HG03460 (cell line): Measurements from ENCODE around the gene C2CD3.
"Not testable (repeated sequence)": the region's sequence is repeated elsewhere in the genome, so short reads cannot be mapped to it uniquely, and the experiment has no call there.

Experiments used
- ATAC-seq: cut with Tn5 transposase; IDR thresholded peaks from one replicate; pipeline ENCODE4 v1.9.1; 2021; ENCODE audit not compliant: unreplicated experiment

C2CD3 gene

DNA sequence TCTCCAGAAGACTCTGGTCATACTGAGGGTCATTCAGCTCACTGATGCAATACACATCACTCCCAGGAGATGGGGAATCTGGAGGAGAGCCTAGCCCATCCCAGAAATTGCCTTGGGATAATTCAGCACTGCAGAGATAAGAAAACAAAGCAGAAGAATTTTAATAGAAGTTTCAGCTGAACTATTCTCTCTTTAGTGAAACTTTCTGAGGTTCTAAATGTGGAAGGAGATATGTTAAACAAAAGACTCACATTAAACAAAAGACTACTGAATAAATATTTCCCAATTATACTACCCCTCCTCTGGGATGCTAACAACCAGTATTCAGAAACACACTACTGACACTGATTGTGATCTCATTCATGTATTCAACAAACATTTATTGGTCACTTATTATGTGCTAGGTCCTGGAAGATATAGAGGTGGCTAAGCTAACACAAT, 47.8 kb downstream of the C2CD3 start:
- ATAC-seq = no peak

DNA sequence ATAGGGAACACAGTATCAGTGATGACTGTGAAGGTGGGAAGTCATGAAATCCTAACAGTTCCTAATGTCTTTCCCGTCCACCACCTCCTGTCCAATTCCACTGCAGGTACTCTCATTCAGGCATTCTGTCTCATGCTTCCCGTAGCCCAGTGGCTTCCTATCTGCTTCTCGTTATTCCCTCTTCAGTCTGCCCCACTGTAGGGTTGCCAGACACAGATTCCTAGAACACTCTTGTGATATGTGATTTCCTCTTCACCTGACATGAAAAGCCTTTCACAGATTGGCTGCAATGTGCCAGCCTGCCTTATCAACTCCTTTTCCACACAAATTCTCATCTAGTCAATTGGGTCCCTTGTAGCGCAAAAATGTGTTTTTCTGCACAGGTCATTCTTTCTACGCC, 49.0 kb downstream of the C2CD3 start:
- no peak for ATAC-seq

GRCh38 chr11:74120260-74121035, 50.4 kb downstream of the C2CD3 start:
- not testable (repeated sequence) for ATAC-seq

GRCh38 chr11:74116719-74117118, 54.1 kb downstream of the C2CD3 start:
- ATAC-seq = no peak

GRCh38 chr11:74112877-74113276, 57.9 kb downstream of the C2CD3 start:
- no peak for ATAC-seq

- ATAC-seq = no peak
Measured at GRCh38 chr11:74106124-74106523, 64.7 kb downstream of the C2CD3 start.

DNA sequence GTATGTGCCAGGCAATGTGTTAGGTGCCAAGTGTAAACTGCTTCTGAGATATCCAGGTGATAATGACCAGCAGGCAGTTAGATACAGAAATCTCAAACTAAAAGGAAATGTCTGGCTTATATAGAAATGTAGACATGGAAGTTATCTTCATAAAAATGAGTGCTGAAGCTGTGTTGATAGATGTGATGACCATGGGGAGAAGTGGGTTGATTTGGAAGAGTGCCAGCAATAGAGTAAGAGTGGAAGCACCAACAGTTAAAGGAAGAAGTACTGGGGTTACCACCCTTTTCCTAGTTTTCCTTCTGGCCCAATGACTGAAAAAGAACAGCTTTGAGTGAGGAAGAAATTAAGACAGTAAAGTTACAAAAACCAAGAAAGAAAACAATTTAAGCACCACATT, 68.5 kb downstream of the C2CD3 start:
- ATAC-seq = no peak

DNA sequence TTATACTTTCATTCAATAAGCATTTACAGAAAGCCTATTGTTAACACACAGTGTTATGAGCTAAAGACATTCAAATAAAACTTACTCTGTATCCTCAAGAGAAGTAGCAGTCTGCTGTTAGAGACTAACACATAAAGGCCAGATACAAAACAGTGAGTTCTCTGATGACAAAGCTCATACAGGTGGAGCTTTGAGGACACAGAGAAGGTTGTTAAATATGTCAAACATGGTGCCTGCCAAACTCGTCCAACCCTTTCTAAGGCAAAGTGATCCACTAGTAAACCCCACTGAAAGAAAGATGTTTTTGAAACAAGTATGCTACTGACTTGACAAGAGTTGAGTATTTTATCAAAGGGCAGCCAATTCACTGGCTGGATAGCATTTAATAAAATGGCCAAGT, 70.1 kb downstream of the C2CD3 start:
- ATAC-seq = no peak

DNA sequence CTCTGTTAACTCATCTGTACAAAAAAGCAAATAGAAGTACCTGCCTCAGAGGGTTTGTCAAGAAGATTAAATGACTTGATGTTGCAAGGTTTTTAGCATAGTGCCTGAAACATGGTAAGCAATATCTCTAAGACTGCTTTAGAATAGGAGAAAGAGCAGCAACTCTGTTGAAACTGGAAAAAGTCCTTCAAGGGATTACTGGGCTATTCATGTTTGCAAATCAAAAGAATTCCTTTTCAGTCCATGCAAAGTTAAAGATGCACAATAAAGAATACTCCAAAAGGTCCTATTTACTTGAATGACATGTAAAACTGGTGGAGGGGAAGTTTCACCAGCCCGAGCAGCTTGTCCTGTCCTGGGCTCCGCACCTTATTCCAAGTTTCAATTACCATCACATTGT, 70.6 kb downstream of the C2CD3 start:
- ATAC-seq = no peak

DNA sequence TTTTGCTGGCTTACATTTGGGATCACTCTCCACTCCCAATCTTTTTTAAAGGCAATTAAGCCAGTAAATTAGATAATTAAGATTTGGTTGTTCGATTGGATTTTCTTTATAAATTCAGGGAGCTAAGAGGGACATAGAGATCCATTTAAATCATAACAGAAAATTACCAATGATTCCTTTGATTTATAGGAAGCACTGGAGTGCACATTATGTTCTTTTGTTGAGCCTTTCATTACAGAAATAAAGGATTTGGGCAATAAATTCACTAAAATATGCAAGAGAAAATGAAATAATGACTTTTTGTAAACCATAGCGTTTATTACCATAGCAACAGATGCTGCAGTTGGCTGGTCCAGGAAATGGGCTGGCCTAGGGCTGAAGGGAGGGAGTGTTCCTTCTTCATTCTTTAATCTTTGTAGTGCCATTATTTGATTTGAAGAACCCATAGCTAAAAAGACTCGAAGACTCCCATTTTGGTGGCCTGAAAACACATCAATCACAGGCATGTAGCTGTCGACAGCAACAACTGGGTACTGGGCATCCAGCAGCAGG, 73.0 kb downstream of the C2CD3 start:
- ATAC-seq = no peak

DNA sequence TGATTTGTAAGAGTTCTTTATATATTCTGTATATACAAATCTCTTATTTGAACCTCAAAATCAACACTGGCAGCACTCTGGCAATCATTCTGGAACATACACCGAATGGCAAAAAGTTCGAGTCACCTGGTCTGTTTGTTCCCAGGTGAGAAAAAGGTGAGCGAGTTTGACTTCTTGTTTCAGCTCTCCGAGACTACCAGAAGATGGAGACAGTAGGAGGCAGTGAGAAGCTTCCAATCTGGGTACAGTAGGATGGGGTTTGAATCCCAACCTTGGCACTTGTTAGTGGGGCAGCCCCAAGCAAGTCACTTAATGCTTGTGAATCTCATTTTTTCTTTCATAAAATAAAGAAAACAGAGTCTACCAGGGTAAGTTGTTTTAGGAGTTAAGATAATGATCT, 76.4 kb downstream of the C2CD3 start:
- ATAC-seq = no peak

DNA sequence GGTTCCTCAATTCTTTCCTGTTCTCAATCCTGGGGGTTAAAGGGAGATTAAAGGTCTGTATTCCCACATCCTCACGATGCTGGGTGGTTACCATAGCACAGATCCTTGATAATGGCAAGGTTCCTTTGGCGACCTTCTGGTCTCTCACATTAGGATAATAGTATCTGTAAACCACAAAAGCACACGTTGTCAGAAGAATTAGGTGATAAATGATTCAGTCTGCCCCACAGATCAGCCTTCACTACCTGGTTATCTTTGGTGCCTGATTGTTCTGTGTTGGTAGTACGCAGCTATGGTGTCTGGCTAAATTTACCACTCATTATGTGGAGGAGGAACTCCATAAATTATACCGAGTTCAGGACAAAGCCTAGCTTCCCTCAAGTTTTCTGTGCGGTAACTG, 78.4 kb downstream of the C2CD3 start:
- no peak for ATAC-seq

- no peak for ATAC-seq
Measured at GRCh38 chr11:74091549-74091948, 79.3 kb downstream of the C2CD3 start.

DNA sequence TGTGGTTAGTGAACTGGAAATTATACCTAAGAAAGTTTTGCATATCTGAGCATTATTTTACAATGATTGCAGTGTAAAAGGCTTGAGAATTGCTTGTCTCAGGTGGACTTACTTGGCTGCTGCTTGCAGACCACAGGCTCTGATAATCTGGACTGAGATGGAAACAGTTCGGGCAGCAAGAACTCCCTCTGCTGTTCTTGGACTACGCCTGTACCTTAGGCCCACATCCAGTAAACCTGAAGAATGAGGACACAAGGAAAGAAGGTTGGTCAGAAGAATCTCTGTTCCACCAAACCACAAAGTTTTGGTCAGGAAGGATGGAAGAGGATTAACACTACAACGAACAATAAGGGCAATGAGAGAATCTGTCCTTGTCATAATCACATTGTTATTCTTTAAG, 80.1 kb downstream of the C2CD3 start:
- ATAC-seq = no peak

DNA sequence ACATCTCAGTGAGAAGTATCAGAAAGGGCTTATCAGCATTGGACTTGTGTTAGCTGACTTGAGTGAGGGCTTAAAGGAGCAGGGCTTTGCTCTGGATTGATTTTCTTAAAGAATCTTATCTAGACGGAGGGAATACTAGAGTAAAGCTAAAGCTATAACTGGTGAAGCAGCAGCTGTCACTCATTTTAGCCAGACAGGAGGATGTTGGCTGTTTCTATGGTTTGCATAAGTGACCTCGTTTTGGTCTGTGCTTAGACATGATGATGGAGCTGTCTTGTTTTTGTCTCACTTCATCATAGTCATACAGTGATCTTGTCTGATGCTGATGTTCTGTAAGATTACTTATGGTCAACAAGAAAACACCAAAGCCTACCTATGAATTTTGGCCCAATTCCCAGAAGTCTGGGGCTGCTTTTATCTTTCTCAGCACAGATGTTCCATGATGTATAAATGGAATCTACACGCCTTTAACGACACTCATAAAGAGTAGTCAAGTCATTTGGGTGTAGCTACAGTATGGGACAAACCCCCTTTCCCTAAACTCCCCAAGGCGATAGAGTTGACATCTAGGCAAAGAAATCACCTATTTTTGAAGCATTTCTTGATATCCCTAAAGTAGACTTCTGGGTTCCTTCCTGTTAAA, 84.4 kb downstream of the C2CD3 start:
- ATAC-seq = no peak

- ATAC-seq = no peak
Measured at GRCh38 chr11:74085542-74085892, 85.3 kb downstream of the C2CD3 start.

GRCh38 chr11:74084796-74085541, 85.8 kb downstream of the C2CD3 start:
- ATAC-seq = no peak

DNA sequence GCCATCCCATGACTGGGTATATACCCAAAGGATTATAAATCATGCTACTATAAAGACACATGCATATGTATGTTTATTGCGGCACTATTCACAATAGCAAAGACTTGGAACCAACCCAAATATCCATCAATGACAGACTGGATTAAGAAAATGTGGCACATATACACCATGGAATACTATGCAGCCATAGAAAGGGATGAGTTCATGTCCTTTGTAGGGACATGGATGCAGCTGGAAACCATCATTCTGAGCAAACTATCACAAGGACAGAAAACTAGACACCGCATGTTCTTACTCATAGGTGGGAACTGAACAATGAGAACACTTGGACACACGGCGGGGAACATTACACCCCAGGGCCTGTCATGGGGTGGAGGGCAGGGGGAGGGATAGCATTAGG, 86.9 kb downstream of the C2CD3 start:
- not testable (repeated sequence) for ATAC-seq

DNA sequence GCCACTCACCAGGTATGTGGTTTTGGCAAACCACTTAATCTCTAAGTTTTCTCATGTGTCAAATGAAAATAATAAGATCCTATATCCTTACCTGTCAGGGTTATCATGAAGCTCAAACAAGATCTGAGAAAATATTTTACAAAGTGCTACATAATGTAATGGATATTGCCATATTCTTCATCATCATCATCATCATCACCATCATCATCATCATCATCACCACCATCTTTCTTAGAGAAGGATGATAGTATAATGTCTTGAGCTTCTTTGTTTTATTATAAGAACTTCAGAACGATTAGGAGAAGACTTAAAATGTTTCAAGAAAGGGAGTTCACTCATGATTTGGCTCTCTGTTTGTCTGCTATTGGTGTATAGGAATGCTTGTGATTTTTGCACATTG, 89.4 kb downstream of the C2CD3 start:
- no peak for ATAC-seq

GRCh38 chr11:74077193-74077592, 93.6 kb downstream of the C2CD3 start:
- ATAC-seq = no peak

GRCh38 chr11:74072721-74073120, 98.1 kb downstream of the C2CD3 start:
- no peak for ATAC-seq

GRCh38 chr11:74072286-74072685, 98.5 kb downstream of the C2CD3 start:
- ATAC-seq = no peak
